Measurements from ENCODE around the gene ZBTB9.

GRCh38 chr6:33450434-33450833 lies 3.9 kb upstream of the ZBTB9 start:
- TF ChIP-seq CTCF (conservative IDR thresholded peaks at IDR 0.05) (no peak), ZFX (IDR thresholded peaks at IDR 0.05) (no peak)
